GM21529 (cell line): ENCODE data around the gene GTF2H4.
"Not testable (repeated sequence)": the region's sequence is repeated elsewhere in the genome, so short reads cannot be mapped to it uniquely, and the experiment has no call there.

Experiments used
- ATAC-seq: cut with Tn5 transposase; IDR thresholded peaks from one replicate; pipeline ENCODE4 v1.9.1; 2021; ENCODE audit not compliant: unreplicated experiment

Gene GTF2H4

GRCh38 chr6:30917487-30917886, 9.5 kb downstream of the GTF2H4 start:
- ATAC-seq, result no peak

- no peak for ATAC-seq
These were observed 10.7 kb downstream of the GTF2H4 start for GRCh38 chr6:30918670-30919069.

GRCh38 chr6:30922447-30922852, 14.4 kb downstream of the GTF2H4 start:
- ATAC-seq, result no peak

- ATAC-seq, result not testable (repeated sequence)
These were observed 16.1 kb downstream of the GTF2H4 start for GRCh38 chr6:30924040-30924627.

GRCh38 chr6:30926644-30927043, 18.6 kb downstream of the GTF2H4 start:
- ATAC-seq, result no peak

- not testable (repeated sequence) for ATAC-seq
These were observed 19.1 kb downstream of the GTF2H4 start for GRCh38 chr6:30927080-30927479.

- ATAC-seq, result no peak
These were observed 20.7 kb downstream of the GTF2H4 start for GRCh38 chr6:30928677-30929076.

- no peak for ATAC-seq
These were observed 22.5 kb downstream of the GTF2H4 start for GRCh38 chr6:30930506-30930905.

- no peak for ATAC-seq
These were observed 23.3 kb downstream of the GTF2H4 start for GRCh38 chr6:30931272-30931671.

- ATAC-seq, result no peak
These were observed 24.1 kb downstream of the GTF2H4 start, which contains the start of gene SFTA2 for GRCh38 chr6:30931969-30932645. SFTA2 (minus strand) TSS chr6:30932170; CDS start chr6:30932096, 74 bp downstream.

- ATAC-seq, result no peak
These were observed 24.8 kb downstream of the GTF2H4 start for GRCh38 chr6:30932665-30933365.

- no peak for ATAC-seq
These were observed 27.0 kb downstream of the GTF2H4 start for GRCh38 chr6:30935018-30935417.

- no peak for ATAC-seq
These were observed 29.3 kb downstream of the GTF2H4 start for GRCh38 chr6:30937265-30937664.

GRCh38 chr6:30938730-30939129, 30.7 kb downstream of the GTF2H4 start:
- no peak for ATAC-seq

GRCh38 chr6:30939473-30939872, 31.5 kb downstream of the GTF2H4 start:
- no peak for ATAC-seq

GRCh38 chr6:30940361-30940986, 32.5 kb downstream of the GTF2H4 start, which contains the start of gene MUCL3:
MUCL3 (plus strand) TSS chr6:30940973; CDS start chr6:30941000, 27 bp downstream.
- ATAC-seq, result no peak

- ATAC-seq, result no peak
These were observed 34.5 kb downstream of the GTF2H4 start for GRCh38 chr6:30942338-30943060.

- ATAC-seq, result no peak
These were observed 36.0 kb downstream of the GTF2H4 start for GRCh38 chr6:30944051-30944450.

GRCh38 chr6:30945281-30945680, 37.3 kb downstream of the GTF2H4 start:
- ATAC-seq, result no peak

- no peak for ATAC-seq
These were observed 39.2 kb downstream of the GTF2H4 start for GRCh38 chr6:30947231-30947630.

GRCh38 chr6:30948811-30949210, 40.8 kb downstream of the GTF2H4 start:
- no peak for ATAC-seq
